Mesodermal cell (in vitro differentiated cells): ENCODE data around the gene LEFTY1.
"Not testable (repeated sequence)": the region's sequence is repeated elsewhere in the genome, so short reads cannot be mapped to it uniquely, and the experiment has no call there.

ENCODE experiments used
- H3K27ac ChIP-seq: 2 replicates; pipeline ENCODE4 v1.7.0; 2013; ENCODE audit warnings: mild to moderate bottlenecking, low read depth, low read length, moderate library complexity; ENCODE audit not compliant: severe bottlenecking
- H3K36me3 ChIP-seq: 2 replicates; pipeline ENCODE4 v1.7.1; 2013; ENCODE audit warnings: mild to moderate bottlenecking, low read length, moderate library complexity; ENCODE audit not compliant: control insufficient read depth, insufficient read depth
- H3K4me1 ChIP-seq: one replicate; pipeline ENCODE4 v1.7.1; 2013; ENCODE audit warnings: mild to moderate bottlenecking, low read length; ENCODE audit not compliant: insufficient read depth, control insufficient read depth, poor library complexity, severe bottlenecking
- H3K4me3 ChIP-seq: 2 replicates; pipeline ENCODE4 v1.7.0; 2013; ENCODE audit warnings: low read length, control low read depth, mild to moderate bottlenecking; ENCODE audit not compliant: insufficient read depth, poor library complexity, severe bottlenecking; ENCODE audit errors: extremely low read depth
- H3K9me3 ChIP-seq: 2 replicates; pipeline ENCODE4 v1.7.1; 2013; ENCODE audit warnings: mild to moderate bottlenecking, low read length, moderate library complexity; ENCODE audit not compliant: control insufficient read depth
- WGBS, 2 experiments: methylation state at CpG; one replicate each; pipeline ENCODE4 v1.1.5; 2013; ENCODE audit warnings: missing lambda C conversion rate in 2 of 2; ENCODE audit not compliant: insufficient coverage in 2 of 2; 5-methylcytosine and 5-hydroxymethylcytosine counted together

The LEFTY1 gene

GRCh38 chr1:225887554-225888288 lies 1.2 kb downstream of the LEFTY1 start:
- not testable (repeated sequence) for H3K4me1 ChIP-seq, H3K4me3 ChIP-seq, H3K27ac ChIP-seq, H3K9me3 ChIP-seq, H3K36me3 ChIP-seq
- WGBS, 2 experiments = 29 to 30% methylated on average over 11 to 12 of the region's 56 CpGs

- Histone ChIP-seq H3K4me1 (peaks cover 3% of the 10 kb centered on the region), H3K4me3 (no peak overlapping the region), H3K27ac (no peak overlapping the region), H3K9me3 (no peaks in the 10 kb centered on the region), H3K36me3 (no peaks in the 10 kb centered on the region)
- 93 to 95% methylated on average over 3 to 4 of the region's 7 CpGs for WGBS, 2 experiments
These were observed 2.0 kb downstream of the LEFTY1 start for GRCh38 chr1:225887030-225887314.

- H3K9me3 ChIP-seq = no peaks in the 10 kb centered on the region
- no peak overlapping the region for H3K4me3 ChIP-seq
- H3K27ac ChIP-seq = no peak overlapping the region
- peaks cover 5% of the 10 kb centered on the region for H3K4me1 ChIP-seq
- H3K36me3 ChIP-seq = no peaks in the 10 kb centered on the region
- 93 to 95% methylated on average over 12 to 17 of the region's 19 CpGs for WGBS, 2 experiments
These were observed 2.6 kb downstream of the LEFTY1 start for GRCh38 chr1:225886159-225887029.

- H3K9me3 ChIP-seq = no peaks in the 10 kb centered on the region
- 92 to 93% methylated on average over 6 of the region's 6 CpGs for WGBS, 2 experiments
- H3K27ac ChIP-seq = no peak overlapping the region
- H3K4me3 ChIP-seq = no peak overlapping the region
- peaks cover 12% of the 10 kb centered on the region for H3K4me1 ChIP-seq
- no peaks in the 10 kb centered on the region for H3K36me3 ChIP-seq
These were observed 3.6 kb downstream of the LEFTY1 start for GRCh38 chr1:225885336-225885735.

GRCh38 chr1:225883616-225884265 lies 5.2 kb downstream of the LEFTY1 start:
- no peaks in the 10 kb centered on the region for H3K36me3 ChIP-seq
- H3K27ac ChIP-seq = no peak overlapping the region
- WGBS, 2 experiments = 82 to 85% methylated on average over 8 to 9 of the region's 11 CpGs
- H3K4me1 ChIP-seq = peaks cover 11% of the 10 kb centered on the region
- no peak overlapping the region for H3K4me3 ChIP-seq
- H3K9me3 ChIP-seq = no peaks in the 10 kb centered on the region

GRCh38 chr1:225882694-225883615 lies 6.0 kb downstream of the LEFTY1 start:
- Histone ChIP-seq H3K9me3 (no peaks in the 10 kb centered on the region), H3K36me3 (no peaks in the 10 kb centered on the region), H3K4me3 (peak overlapping the region; percentile 62), H3K27ac (no peak overlapping the region), H3K4me1 (peaks cover 9% of the 10 kb centered on the region)
- 11 to 25% methylated on average over 33 to 62 of the region's 63 CpGs for WGBS, 2 experiments

- peaks cover 9% of the 10 kb centered on the region for H3K4me1 ChIP-seq
- peaks cover 2% of the 10 kb centered on the region for H3K36me3 ChIP-seq
- 0% methylated on average over 62 of the region's 64 CpGs for WGBS, 2 experiments
- H3K9me3 ChIP-seq = no peaks in the 10 kb centered on the region
- H3K27ac ChIP-seq = no peak within 1 kb of the TSS
- peak within 1 kb of the TSS; percentile 62 for H3K4me3 ChIP-seq
These were observed 6.8 kb downstream of the LEFTY1 start, which contains the start of gene TMEM63A for GRCh38 chr1:225881959-225882693. Gene TMEM63A (minus strand): TSS chr1:225882380. CDS start chr1:225877580, 4,800 bp downstream.

- Histone ChIP-seq H3K9me3 (no peaks in the 10 kb centered on the region), H3K36me3 (peaks cover 10% of the 10 kb centered on the region), H3K27ac (no peak overlapping the region), H3K4me3 (peak overlapping the region; percentile 62), H3K4me1 (peaks cover 9% of the 10 kb centered on the region)
- WGBS, 2 experiments = 16 to 21% methylated on average over 16 to 17 of the region's 25 CpGs
These were observed 7.6 kb downstream of the LEFTY1 start for GRCh38 chr1:225881081-225881958.

GRCh38 chr1:225880636-225881035 lies 8.3 kb downstream of the LEFTY1 start:
- H3K9me3 ChIP-seq = no peaks in the 10 kb centered on the region
- H3K27ac ChIP-seq = no peak overlapping the region
- peaks cover 9% of the 10 kb centered on the region for H3K4me1 ChIP-seq
- 78 to 93% methylated on average over 3 to 5 of the region's 5 CpGs for WGBS, 2 experiments
- peaks cover 13% of the 10 kb centered on the region for H3K36me3 ChIP-seq
- H3K4me3 ChIP-seq = no peak overlapping the region
